LHCN-M2 (cell line): ENCODE results near the gene ECHDC1. TPM values are rescaled to one million over a fixed set of nuclear protein-coding genes. Genes with fewer than 3 reads are reported as not detected.
"Not testable (repeated sequence)": the region's sequence is repeated elsewhere in the genome, so short reads cannot be mapped to it uniquely, and the experiment has no call there.

Source experiments
- DNase-seq: peaks from one replicate; pipeline ENCODE4 v3.0.0-alpha.2; 2012; ENCODE audit warnings: low read depth
- total RNA-seq: library from RNA; depleted of rRNA; stranded (reverse); fragments of >200 nt; gene quantifications from 2 replicates; pipeline ENCODE4 v1.2.3, GENCODE V29; 2014

Gene ECHDC1
- total RNA-seq, 1 experiment from 2014 or later = 91.6 TPM

DNA sequence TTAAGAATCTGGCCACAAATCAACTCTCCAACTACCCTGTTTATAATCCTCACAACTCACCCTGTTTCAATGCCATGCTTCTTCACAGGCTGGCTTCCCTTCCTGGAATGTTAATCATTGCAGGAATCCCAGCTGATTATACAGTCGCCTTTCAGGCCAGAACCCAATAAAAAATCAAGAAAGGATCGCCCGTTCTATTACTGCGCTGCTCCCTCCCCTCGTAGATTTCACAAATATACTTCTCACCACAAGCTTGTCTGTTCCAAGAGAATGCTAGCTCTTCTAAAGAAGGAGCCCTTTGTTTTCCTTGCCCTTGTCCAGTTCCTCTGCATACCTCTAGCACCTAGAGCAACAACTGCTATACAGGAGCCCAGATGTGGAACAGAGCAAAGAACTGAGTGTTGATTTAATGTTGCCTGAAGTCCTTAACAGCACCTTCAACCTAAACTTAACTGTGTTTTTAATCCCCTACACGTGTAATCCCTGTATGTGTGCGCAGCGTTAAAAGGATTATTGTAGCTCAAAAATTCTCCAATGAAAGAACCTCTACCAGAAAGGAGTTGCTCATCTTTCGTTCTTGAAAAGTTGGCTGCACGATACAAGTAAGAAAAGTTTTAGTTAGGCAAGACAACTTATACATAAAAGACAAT lies 988 bp downstream of the ECHDC1 start:
- peak; percentile 20 for DNase-seq

DNA sequence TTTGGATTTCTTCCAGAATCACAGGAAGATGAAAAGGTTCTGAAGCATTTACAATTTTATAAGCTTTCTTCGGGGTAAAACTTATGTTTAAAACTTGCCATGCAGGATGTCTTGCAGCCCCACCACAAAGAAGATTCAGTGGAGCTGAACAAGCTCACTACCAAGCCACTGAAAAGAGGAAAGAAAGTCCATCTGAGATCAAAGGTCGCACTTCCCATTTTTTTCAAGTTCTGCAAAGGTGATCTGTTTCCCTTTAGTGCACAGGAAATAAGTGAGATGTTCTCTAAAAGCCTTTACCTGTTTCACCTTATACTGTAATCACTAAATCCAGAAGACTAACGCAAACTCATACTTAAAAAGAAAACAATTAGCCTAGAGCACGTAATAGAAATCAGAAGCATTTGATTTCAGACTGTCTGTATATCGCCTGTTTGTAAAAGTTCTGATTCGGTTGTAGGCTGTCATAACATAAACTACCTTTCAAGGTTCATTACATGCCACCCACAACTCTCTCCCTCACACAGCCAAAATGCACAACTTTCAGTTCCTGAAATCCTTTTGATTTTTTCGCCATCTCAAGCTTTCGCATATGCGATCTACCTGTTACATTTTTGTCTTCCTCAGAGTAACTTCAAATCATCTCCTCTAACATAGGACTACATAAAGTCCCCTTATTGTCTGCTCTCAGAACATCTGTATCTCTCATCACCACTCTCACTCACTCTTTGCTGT lies 1.8 kb downstream of the ECHDC1 start:
- DNase-seq = no peak

DNA sequence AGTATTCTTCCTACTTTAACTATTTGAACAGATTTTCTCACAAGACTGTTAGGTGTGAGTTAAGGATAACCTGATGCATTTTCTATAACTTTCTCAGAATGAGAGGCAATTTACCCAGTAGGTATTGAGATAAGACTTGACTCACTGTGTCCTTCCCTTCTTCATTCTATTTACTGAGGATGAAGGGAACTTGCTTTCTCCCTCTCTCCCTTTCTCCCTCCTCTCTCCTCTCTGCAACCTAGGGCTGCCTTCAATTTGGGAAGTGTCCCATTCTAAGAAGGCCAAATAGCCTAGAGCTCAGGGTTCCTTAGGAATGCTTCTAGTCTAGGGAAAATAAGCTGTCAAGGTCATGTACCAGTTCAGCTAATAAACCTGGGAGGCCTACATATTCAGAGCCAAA lies 3.2 kb downstream of the ECHDC1 start:
- no peak for DNase-seq

DNA sequence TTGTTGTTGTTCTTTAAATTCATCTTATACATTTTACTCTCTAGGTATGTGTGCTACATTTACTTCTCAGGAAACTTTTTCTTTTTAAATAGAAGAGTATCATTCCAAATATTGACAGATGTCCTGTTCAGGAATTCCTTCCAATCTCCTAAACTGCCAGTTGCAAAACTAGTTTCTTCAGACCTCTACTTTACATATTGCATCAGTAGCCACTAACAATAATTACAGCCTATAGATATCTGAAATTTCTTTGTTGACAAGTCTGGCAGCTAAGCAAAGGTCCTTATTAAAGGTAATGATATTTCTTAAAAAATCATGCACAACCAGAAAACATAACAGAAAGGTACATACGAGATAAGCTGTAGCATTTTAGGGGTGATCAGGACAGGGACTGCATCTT lies 4.5 kb downstream of the ECHDC1 start:
- DNase-seq = no peak

DNA sequence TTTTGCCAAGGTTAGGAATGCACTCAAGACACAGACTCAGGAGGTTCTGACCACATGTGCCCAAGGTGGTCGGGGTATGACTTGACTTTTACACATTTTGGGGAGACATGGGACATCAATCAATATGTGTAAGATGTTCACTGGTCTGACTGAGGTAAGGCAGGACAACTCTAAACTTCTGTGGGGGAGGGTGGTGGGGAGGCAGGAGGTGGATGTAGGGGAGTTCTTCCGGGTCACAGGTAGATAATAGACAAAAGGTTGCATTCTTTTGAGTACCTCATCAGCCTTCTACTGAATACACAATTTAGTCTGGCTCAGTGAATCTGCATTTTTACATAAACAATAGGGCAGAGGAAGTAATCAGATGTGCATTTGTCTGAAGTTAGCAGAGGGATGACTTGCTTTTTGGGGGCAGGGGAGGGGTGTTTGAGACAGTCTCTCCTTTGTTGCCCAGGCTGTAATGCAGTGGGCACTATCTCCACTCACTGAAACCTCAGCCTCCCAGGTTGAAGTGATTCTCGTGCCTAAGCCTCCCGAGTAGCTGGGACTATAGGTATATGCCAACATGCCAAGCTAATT lies 10.9 kb downstream of the ECHDC1 start:
- no peak for DNase-seq

DNA sequence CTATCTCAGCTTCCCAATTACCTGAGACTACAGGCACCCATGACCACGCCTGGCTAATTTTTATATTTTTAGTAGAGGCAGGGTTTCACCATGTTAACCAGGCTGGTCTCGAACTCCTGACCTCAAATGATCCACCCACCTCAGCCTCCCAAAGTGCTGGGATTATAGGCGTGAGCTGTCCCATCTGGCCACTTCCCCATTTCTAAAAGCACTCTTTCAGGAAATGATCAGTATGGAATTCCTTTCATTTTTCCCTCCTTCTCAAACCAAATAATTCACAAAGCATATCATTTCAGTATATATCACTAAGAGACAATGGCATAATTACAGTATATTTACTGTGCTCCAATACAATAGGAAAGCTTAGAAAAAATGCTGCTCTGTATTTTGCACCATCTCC lies 12.2 kb downstream of the ECHDC1 start:
- not testable (repeated sequence) for DNase-seq

DNA sequence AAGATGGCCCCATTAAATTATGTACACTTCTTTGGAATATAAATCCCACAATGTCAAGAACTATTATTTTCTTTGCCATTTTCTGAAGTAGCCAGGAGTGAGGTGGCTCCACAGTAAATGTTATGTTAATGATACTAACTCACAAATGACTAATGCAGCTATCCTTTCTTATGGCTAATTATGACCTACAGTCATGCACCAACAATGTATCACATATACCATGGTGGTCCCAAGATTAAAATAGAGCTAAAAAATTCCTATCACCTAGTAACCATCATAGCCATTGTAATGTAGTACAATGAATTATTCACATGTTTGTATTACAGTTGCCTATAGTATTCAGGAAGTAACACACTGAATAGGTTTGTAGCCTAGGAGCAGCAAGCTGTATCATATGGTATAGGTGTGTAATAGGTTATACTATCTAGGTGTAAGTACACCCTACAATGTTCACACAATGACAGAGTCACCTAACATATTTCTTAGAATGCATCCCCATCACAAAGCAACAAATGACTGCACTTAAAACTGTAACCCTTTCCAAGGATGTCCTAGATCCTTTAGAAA lies 15.3 kb downstream of the ECHDC1 start:
- peak; percentile 43 for DNase-seq

DNA sequence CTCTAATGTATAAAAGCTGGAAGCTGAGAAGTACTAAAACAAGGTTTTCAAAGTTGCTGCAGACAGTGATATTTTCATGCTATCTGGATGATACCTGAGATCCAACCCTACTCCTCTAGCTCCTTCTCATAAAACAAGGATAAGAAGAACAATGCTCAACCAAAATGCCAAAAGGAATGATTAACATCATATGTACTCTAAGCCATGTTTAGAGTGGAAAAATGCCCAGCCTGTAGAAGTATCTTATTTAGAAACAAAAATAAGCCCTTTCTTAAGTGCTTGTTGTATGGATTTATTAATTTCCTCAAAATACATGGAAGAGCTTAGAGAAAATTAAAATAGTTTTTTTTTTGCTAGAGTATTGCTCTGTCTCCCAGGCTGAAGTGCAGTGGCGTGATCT lies 23.7 kb downstream of the ECHDC1 start:
- DNase-seq = no peak

DNA sequence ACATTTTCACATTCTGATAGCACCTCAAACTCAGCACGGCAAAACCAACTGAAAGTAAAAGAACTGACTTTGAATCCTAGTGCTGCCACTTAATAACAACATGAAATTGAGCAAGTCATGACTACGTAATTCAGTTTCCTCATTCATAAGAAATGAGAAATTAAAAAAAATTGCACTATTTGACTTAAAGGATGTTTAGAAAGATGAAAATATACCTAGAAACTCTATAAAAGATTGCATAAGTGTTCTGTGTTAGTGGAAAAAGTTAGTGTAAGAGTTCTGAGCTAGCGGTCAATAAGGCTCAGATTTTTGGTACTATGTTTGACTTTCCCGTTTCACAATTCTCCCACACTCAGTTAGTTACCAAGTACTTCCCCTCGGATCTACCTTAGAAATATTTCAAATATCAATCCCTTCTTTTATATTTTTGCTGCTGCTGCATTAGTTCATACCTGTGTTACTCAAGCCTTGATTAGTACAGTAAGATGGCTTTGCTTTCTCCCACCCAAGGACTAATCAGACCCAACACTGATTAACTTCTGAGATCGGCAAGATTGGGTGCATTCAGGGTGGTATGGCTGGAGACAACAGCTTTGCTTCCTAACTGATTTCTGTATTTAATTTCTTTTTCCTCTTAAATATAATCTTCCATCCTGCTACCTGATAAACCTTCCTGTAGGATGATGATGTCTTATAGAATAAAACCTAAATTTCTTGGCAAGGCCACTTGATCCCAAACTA lies 25.9 kb downstream of the ECHDC1 start:
- DNase-seq = no peak

DNA sequence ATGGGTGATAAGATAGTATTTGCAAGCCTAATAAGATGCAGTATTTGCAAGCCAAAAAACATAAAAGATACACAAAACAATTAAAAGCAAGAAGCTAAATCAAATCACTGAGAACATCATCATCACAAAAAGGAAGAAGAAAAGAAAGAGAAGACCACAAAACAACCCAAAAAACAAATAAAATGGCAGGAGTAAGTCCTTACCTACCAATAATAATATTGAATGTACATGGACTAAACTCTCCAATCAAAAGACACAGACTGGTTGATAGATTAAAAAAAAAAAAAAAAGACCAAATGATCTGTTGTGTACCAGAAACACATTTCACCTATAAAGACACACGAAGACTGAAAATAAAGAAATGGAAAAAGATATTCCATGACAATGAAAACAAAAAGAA lies 37.7 kb downstream of the ECHDC1 start:
- DNase-seq = no peak

DNA sequence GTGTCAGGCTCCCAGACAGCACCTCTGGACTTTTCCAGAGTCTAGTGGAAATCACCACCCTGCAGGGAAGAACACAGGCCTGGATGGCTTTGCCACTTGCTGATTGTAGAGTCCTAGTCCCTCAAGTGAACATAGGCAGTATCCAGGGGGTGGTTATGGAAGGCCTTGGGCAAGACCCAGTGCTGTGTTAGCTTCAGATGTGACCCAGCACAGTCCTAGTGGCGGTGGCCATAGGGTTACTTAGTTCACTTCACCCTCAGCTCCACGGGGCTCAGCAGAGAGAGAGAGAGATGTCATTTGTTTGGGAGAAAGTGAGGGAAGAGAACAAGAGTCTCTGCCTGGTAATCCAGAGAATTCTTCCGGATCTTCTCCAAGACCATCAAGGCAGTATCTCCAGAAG lies 39.5 kb downstream of the ECHDC1 start:
- no peak for DNase-seq

DNA sequence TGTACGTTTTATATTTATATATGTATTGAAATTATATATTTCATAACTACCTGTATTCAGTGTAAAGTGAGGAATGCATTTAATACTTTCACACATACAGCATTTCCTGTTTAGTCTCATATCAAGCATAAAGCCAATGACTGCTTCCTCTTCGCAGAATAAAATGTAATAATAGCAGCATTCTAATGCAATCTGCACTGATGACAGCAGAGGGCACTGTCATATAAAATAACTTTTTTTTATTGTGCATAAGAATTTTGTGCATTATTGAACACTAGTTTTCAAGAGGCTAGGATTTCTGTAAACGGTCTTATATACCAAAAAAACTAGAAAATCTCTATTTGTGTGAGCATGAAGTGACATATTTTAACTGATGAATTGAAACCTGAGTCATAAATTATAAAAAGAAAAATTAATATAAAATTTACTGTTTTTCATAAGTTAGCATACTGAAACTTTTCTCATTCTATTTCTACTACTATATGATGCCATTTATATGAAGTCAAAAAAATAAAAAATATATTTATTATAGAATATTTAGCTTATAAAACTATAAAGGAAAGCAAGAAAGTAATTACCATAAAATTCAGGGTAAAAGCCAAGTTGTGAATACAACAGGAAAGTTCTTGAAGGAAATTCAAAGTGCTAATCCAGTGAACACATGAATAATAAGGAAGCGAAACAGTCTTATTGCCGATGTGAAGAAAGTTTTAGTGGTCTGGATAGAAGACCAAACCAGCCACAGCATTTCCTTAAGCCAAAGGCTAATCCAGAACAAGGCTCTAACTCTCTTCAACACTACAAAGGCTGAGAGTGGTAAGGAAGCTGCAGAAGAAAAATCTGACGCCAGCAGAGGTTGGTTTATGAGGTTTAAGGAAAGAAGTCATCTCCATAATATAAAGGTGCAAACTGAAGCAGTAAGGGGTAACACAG lies 40.4 kb downstream of the ECHDC1 start:
- DNase-seq = peak; percentile 54

DNA sequence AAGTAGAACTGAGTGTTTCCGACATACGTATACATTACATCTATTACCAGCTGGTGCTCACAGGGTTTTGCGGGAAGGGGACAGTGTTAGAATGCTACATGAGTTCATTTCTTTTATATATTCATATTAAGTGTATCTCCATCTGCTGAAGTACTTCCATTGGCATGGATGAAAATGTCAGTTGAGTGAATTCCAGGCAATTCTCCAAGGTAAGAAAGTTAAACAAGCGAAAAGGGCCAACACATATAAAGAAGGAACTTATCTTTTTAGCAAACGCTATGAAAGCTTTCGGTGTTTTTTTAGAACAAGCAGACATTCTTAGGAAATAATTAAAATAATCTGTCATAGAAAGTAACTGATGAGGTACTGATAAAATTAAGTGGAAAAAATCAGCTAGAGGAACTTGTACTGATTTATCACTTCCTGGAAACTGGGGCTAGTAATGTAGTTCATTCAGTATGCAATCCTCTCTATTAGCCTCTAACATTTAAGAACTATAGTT lies 42.2 kb downstream of the ECHDC1 start:
- DNase-seq = no peak

DNA sequence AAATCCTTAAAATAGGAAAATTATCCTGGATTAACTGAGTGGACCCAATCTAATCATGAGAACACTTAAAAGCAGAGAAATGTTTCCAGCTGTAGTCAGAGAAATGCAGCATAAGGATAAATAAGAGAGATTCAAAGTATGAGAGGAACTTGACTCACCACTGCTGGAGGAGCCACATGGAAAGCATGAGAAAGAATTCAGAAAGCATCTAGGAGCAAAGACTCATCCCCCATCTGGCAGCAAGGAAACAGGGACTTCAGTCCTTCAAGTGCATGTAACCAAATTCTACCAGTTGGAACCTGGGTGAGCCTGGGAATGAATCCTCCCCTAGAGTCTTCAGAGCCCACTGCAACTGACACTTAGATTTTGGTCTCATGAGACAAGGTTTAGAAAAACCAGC lies 43.0 kb downstream of the ECHDC1 start:
- DNase-seq = peak; percentile 88

DNA sequence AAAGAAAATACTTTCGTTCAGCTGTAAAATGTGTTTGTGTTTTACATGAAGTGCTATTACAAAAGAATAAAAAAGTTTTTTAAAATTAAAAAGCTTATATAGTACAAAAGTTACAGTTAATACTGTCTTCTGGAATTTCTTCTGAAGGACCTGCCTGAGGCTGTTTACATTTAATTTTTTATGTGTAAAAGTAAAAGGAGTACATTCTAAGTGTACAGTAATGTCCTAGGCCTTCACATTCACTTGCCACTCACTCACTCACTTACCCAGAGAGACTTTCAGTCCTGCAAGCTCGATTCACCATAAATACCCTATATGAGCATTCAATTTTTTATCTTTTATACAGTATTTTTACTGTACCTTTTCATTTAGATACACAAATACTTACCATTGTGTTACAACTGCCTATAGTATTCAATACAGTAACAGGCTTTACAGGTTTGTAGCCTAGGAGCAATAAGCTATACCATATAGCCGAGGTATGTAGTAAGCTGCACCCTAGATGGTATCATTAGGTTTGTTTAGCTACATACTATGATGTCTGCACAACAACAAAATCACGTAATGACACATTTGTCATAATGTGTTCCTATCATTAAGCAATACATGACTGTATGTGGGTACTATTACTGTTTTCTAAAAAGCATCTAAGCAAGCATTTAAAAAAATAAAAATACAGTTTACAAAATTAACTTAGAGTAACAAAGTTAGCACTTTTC lies 43.7 kb downstream of the ECHDC1 start:
- peak; percentile 13 for DNase-seq

DNA sequence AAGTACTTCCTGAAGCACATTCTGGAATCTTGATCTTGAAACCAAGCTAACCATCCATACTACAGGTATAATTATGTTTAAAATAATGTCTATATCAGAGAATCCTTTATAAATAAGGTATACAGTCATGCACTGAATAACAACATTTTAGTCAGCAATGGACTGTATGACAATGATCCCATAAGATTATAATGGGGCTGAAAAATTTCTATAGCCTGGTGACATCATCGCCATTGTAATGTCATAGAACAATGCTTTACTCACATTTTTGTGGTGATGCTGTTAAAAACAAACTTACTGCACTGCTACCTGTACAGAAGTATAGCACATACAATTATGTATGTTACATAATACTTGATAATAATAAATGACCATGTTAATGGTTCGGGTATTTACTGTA lies 44.9 kb downstream of the ECHDC1 start:
- DNase-seq = no peak

DNA sequence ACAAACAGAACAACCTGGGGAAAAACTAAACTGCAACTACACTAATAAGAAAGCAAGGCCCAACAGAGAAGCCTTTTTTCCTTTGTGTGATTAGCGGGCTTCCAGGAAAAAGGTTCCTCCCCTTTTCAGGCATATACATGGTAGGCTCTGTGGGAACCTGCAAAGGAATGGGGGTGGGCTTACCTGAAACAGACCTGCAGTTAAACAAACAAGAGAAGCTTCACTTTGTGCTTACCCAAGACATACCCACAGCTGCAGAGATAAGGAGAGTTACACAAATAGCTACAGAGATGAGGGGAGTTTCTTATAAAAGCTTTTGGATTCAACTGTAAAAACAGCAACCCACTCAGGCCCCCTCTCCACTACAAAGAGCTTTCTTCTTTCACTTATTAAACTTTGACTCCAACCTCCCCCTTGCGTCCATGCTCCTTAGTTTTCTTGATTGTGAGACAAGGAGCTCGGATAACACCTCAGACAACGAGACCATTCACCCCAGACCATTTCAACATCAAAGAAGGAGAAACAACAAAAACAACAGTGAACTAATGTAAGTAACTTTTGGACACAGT lies 45.8 kb downstream of the ECHDC1 start:
- no peak for DNase-seq

DNA sequence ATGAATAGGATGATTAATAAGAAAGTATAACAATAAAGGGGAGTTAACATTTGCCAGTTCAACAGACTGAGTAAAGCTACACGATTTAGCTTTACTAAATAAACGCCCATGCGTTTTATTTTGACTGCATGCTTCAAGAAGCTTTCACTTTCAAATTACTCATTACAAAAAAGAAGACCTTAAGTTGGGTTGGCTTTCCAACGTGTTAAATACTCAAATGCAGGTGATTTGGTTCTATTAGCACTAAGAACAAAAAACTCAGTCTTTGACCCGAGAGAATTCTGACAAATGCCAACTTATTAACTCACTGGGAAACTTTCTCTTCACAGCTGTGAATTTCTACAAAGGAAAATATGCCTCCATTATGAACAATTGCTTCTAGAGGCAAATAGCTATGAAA lies 51.9 kb downstream of the ECHDC1 start:
- peak; percentile 4 for DNase-seq

DNA sequence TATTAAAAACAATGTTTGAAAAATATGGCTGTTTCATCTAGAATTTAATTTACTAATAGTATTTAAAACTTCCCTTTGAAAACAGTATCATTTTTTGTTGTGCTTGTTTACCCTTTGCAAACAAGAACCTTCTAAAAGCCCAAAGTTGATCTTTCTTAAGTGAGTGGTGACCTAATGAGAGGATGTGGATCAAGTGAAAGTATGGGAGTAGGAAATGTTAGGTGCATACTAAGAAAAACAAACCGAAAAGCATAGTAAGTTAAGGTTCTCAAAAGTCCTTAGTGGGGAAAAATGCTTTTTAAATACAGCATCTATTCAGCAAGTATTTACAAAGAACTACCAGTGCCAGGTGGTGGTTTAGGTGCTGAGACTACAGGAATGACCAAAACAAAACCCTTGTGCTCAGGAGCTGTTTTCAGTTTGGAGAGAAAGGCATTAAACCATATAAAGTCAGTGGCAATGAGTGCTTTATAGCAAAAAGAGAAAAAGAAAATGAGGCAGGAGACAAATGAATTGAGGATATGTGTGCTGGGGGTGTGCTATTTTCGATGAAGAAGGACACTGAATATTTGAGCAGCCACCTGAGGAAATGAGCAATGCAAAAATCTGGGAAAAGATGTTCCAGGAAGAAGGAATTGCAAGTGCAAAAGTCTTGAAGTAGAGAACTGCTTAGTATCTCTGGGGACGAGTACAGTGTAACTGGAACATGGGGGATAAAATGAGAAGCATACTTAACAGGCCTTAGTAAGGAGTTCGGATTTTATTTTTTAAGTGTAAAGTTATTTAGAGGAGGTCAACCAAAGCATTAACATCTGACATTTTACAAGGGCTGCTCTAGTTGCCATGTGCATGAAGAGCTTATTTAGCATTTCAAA lies 52.8 kb downstream of the ECHDC1 start:
- DNase-seq = no peak
